Mesothelial cell of epicardium (in vitro differentiated cells): Measurements from ENCODE around the gene CHST2. TPM values are rescaled to one million over a fixed set of nuclear protein-coding genes. Genes with fewer than 3 reads are reported as not detected.

ENCODE experiments used
- DNase-seq, 2 experiments: peaks; one replicate each; pipeline ENCODE4 v3.0.0; 2021; ENCODE audit warnings: low spot score in 2 of 2; ENCODE audit not compliant: unreplicated experiment in 2 of 2
- H3K27ac Mint-ChIP-seq: 2 replicates; pipeline ENCODE4 v1.8.0; 2021; ENCODE audit warnings: mixed read lengths
- H3K27me3 Mint-ChIP-seq: 2 replicates; pipeline ENCODE4 v1.8.0; 2021; ENCODE audit warnings: low read depth, mixed read lengths
- H3K36me3 Mint-ChIP-seq: 2 replicates; pipeline ENCODE4 v1.8.0; 2021; ENCODE audit warnings: mixed read lengths
- H3K4me1 Mint-ChIP-seq: 2 replicates; pipeline ENCODE4 v1.8.0; 2021; ENCODE audit warnings: mixed read lengths
- H3K4me3 Mint-ChIP-seq: 2 replicates; pipeline ENCODE4 v1.8.0; 2021; ENCODE audit warnings: mild to moderate bottlenecking, moderate library complexity, mixed read lengths
- H3K9me3 Mint-ChIP-seq: 2 replicates; pipeline ENCODE4 v1.8.0; 2021; ENCODE audit warnings: mixed read lengths
- total RNA-seq: library from RNA; stranded (reverse); gene quantifications from 3 replicates; pipeline ENCODE4 v1.2.1, GENCODE V29; 2021
- TF ChIP-seq, protein P1 (sequence below): fragments of 200-600 bp; sonication (generic); IDR thresholded peaks from one replicate; pipeline ENCODE4 v1.5.0; 2021; ENCODE audit warnings: antibody characterized with exemption; ENCODE audit not compliant: unreplicated experiment

The CHST2 gene
- total RNA-seq, 1 donor from 2014 or later, result 11.8 TPM

GRCh38 chr3:143139762-143140161 lies 20.2 kb downstream of the CHST2 start:
- H3K4me3 Mint-ChIP-seq, result no peak overlapping the region
- TF ChIP-seq, protein P1, sequence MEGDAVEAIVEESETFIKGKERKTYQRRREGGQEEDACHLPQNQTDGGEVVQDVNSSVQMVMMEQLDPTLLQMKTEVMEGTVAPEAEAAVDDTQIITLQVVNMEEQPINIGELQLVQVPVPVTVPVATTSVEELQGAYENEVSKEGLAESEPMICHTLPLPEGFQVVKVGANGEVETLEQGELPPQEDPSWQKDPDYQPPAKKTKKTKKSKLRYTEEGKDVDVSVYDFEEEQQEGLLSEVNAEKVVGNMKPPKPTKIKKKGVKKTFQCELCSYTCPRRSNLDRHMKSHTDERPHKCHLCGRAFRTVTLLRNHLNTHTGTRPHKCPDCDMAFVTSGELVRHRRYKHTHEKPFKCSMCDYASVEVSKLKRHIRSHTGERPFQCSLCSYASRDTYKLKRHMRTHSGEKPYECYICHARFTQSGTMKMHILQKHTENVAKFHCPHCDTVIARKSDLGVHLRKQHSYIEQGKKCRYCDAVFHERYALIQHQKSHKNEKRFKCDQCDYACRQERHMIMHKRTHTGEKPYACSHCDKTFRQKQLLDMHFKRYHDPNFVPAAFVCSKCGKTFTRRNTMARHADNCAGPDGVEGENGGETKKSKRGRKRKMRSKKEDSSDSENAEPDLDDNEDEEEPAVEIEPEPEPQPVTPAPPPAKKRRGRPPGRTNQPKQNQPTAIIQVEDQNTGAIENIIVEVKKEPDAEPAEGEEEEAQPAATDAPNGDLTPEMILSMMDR, result no peak
- H3K36me3 Mint-ChIP-seq, result no peaks in the 10 kb centered on the region
- no peak overlapping the region for H3K27ac Mint-ChIP-seq
- no peaks in the 10 kb centered on the region for H3K4me1 Mint-ChIP-seq
- no peaks in the 10 kb centered on the region for H3K9me3 Mint-ChIP-seq
- DNase-seq, result no peak
- peaks cover 17% of the 10 kb centered on the region for H3K27me3 Mint-ChIP-seq

GRCh38 chr3:143140550-143140949 lies 21.0 kb downstream of the CHST2 start:
- no peak overlapping the region for H3K27ac Mint-ChIP-seq
- no peak for DNase-seq
- peaks cover 13% of the 10 kb centered on the region for H3K27me3 Mint-ChIP-seq
- no peak overlapping the region for H3K4me3 Mint-ChIP-seq
- H3K9me3 Mint-ChIP-seq, result no peaks in the 10 kb centered on the region
- H3K4me1 Mint-ChIP-seq, result no peaks in the 10 kb centered on the region
- TF ChIP-seq, protein P1, result no peak
- no peaks in the 10 kb centered on the region for H3K36me3 Mint-ChIP-seq

DNA sequence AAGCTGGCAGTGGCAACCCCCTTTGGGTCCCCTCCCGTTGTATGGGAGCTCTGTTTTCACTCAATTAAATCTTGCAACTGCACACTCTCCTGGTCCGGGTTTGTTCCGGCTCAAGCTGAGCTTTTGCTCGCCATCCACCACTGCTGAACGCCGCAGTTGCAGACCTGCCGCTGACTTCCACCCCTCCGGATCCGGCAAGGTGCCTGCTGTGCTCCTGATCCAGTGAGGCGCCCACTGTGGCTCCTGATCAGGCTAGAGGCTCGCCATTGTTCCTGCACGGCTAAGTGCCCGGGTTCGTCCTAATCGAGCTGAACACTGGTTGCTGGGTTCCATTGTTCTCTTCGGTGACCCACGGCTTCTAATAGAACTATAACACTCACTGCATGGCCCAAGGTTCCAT lies 22.8 kb downstream of the CHST2 start:
- TF ChIP-seq, protein P1, result no peak
- H3K27ac Mint-ChIP-seq, result no peak overlapping the region
- H3K4me1 Mint-ChIP-seq, result no peaks in the 10 kb centered on the region
- H3K4me3 Mint-ChIP-seq, result no peak overlapping the region
- DNase-seq, result no peak
- peaks cover 11% of the 10 kb centered on the region for H3K27me3 Mint-ChIP-seq
- H3K36me3 Mint-ChIP-seq, result no peaks in the 10 kb centered on the region
- no peaks in the 10 kb centered on the region for H3K9me3 Mint-ChIP-seq

DNA sequence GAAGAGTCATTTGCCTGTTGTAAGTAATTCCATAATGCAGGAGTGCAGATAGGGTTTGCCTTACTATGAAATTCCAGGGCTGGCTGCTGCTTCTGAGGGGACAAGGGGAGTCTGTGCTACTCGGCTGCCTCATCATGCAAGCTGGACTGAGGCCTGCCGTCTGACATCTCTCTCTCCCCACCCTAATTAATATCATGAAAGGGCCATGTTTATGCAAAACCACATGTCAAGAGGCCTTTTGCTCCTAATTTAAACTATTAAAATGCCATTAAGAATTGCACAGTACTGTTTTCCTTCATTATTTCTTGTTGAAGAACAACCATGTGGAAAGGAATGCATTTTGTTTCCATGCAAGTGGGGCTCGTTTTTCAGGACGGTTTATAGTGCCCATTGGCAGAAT lies 26.3 kb downstream of the CHST2 start:
- Mint-ChIP-seq H3K36me3 (no peaks in the 10 kb centered on the region), H3K9me3 (no peaks in the 10 kb centered on the region), H3K27ac (no peak overlapping the region), H3K27me3 (peaks cover 9% of the 10 kb centered on the region), H3K4me1 (no peaks in the 10 kb centered on the region), H3K4me3 (no peak overlapping the region)
- TF ChIP-seq, protein P1, result no peak
- no peak for DNase-seq

- Mint-ChIP-seq H3K36me3 (no peaks in the 10 kb centered on the region), H3K27ac (no peak overlapping the region), H3K9me3 (no peaks in the 10 kb centered on the region), H3K27me3 (peaks cover 11% of the 10 kb centered on the region), H3K4me1 (no peaks in the 10 kb centered on the region), H3K4me3 (no peak overlapping the region)
- no peak for DNase-seq
- TF ChIP-seq, protein P1, result no peak
These were observed 27.1 kb downstream of the CHST2 start for GRCh38 chr3:143146486-143147274.
